HG03354 (cell line): ENCODE results near the gene LRRC34.
A peak's percentile ranks its signal among the peaks of the same experiment; 100 is the strongest.

Experiments used
- ATAC-seq: cut with Tn5 transposase; IDR thresholded peaks from one replicate; pipeline ENCODE4 v1.9.1; 2021; ENCODE audit warnings: mild to moderate bottlenecking; ENCODE audit not compliant: unreplicated experiment, poor library complexity, severe bottlenecking

LRRC34 gene, protein sequence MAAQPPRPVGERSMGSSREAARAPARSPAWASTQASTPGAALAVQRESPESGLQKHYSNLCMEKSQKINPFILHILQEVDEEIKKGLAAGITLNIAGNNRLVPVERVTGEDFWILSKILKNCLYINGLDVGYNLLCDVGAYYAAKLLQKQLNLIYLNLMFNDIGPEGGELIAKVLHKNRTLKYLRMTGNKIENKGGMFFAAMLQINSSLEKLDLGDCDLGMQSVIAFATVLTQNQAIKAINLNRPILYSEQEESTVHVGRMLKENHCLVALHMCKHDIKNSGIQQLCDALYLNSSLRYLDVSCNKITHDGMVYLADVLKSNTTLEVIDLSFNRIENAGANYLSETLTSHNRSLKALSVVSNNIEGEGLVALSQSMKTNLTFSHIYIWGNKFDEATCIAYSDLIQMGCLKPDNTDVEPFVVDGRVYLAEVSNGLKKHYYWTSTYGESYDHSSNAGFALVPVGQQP

DNA sequence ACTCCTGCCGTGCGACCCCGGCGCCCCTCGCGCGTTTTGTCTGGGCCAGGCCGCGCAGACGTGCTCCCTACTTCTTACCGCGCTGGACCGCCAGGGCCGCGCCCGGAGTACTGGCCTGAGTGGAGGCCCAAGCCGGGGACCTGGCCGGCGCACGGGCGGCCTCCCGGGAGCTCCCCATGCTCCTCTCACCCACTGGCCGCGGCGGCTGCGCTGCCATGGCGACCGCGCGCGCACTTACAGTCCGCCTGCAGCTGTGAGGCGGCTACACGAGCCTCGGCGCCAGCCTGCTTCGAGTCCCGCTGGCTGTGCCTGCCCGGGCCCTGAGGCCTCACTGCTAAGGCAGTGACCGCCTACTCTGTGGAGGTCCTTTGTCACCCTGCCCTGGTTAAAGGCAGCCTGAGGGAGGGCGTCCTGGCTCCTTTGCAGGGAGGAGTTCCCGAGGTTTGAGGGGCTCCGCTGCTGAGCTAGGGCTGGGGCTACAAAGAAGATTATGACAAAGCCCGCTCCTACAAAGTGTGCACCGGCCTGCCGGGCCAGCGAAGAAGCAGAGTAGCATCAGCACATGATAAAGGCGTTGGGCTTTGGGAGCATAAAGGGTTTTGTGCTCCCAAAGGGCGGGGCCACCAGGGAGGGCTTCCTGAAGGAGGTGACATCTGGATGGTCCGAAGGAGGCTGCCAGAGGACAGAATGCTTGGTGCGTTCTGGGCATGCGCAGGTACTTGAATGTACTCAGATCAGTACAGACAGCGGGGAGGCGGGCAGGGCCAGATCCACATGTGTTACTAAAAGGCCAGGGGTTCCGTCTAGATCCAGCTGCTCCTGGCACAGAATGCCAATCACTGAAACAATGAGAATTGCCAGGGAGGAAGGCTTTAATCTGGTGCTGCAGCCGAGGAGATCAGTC is at the start of gene LRRC34, which contains the start of gene LRRIQ4:
TSS of gene LRRC34 (minus strand) at position 573 of the 904 bp plus-strand sequence. CDS start at position 217, 356 bp downstream.
TSS of gene LRRIQ4 (plus strand) at position 539 of the 904 bp plus-strand sequence. CDS start 9,052 bp downstream, outside the sequence.
- peak; percentile 72 for ATAC-seq

DNA sequence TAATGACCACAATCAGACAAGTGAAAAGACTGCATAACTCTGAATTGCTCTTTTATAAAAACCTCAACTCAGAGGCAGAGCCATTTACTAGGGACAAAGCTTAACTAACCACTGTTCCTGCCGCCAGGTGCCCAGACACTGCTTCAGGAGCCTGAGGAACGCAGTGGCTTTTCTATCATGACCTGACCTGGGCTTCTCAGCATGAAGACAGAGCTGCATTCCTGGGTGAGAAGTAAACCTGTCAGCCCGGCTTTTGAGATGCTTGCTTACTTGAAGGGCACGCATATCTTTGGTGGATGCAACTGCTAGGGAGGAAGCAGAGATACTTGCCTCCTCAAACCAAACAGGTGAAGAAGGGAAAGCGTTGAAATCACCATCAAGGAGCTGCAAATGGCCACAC is 49.2 kb upstream of the LRRC34 start:
- ATAC-seq, result no peak

DNA sequence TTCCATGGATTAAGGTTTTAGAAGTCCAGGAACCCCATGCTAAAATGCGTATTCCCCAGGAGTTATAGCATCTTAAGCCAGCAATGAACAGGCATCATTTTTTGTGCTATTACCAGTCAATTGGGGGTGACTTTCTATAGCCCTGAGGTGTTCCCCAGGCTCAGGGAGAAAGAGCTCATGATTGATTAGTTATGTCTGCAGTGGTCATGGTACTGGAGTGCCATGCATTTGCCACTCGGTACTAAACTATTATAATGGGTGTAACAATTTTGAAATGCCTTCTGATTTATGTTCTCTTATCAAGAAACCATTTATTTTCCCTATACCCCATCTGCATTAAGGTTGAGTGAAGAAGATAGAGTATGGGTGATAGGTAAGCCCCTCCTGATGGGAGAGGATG is 45.1 kb upstream of the LRRC34 start:
- no peak for ATAC-seq

DNA sequence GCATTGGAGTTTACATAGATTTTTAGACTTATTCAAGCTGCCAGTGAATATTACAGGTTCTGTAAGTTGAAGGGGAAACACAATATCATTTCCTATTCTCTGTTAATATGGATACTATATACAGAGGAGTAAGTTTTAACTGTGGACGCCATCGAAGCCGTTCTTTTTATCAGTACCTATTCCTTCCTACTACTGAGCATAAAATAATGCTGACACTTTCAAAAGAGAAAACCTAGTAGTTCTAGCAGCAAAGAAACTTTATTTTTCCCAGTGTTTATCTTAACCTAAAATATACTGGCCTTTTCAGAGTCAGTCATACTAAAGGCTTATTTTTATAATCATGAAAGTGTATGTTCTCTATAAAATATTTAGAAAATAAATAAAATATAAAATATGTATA is 42.8 kb upstream of the LRRC34 start:
- no peak for ATAC-seq

DNA sequence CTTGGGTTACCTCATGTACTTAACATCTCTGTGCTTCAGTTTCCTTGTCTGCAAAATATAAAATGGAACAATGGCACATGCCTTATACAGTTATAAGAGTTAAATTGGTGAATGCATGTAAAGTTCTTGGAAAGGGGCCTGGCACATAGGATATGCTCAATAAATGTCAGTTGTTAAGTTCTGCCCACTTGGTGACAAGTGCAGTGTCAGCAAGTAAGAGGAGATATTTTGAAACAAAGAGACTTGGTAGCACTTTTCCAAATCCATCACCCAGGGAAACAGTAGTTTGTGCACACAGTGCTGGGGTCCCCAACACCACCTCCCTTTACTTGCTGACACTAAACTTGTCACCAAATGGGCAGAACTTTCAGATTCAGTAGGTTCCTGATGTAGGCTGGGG is 37.9 kb upstream of the LRRC34 start:
- ATAC-seq, result no peak

DNA sequence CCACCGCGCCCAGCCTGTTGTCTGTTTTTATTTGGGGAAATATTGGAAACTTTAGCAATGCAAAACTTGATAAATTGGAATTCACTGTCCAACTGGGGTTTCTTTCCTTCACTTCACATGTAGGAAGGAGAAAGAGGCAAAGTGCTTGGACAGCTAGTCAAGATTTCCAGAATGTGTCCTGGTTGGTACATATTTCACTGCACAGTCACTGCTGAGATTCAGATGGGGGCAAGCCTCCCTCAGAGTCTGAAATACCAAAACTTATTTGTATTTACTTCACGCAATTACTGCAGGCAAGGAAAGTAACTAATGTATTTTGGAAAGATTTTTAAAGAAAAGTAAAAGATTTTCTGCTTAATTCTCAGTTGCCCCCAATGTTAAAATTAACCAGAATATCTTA is 36.0 kb upstream of the LRRC34 start:
- no peak for ATAC-seq

DNA sequence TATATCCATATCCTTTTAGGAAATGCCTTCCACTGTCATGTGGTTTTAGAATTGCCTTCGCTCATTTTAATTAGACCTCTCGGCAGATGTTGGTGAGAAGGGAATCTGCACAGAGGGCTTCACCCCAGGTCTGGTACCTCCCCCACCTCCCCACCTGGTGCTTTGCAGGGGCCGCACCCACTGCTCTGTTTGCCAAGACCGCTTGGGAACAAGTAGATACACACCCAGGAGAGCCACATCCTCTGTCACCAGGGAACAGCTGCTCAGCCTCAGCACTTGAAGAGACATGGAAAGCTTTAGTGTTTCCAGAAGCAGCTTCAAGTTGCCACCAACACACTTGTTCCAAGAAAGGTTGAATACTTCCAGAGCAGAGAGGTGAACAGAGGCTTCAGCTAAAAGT is 35.2 kb upstream of the LRRC34 start:
- ATAC-seq, result no peak

DNA sequence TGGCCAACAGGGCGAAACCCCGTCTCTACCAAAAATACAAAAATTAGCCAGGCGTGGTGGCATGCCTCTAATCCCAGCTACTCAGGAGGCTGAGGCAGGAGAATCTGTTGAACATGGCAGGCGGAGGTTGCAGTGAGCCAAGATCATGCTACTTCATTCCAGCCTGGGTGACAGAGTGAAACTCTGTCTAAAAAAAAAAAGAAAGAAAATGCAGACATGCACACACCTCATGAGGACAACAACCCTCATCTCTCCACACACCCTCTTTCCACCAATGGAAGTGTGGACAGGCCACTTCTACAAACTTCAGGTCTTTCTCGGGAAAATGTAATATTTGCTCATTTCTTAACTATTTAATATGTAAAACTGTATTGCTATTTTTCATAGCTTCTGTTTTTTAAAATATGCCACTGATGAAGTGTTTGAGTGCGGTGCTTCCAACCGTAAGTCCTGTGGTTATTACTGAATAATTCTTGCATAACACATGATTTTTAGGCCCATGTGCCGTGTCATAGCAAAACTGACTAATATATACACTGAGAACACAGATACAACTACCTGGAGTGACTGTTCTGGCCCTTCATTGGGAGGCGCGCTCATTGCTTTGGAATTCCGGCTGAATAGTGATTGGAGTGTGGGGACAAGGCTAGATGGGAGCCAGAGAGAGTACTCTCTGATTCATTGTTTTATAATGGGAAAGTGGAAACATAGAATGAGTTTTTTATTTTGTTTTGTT is 33.9 kb upstream of the LRRC34 start:
- peak; percentile 98 for ATAC-seq

DNA sequence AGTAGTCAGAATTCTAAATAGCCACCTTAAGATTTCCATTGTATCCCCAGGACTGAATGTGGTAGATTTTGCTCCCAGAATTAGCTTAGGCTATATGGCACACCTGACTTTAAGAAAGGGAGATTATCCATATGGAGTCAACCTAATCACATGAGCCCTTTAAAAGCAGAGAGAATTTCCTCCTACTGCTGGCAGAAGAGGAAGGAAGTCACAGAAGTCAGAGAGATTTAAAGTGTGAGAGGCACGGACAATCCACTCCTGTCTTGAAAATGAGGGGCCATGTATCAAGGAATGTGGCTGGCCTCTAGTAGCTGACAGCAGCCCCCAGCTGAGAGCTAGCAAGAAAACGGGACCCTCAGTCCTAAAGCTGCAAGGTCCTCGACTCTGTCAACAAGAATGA is 30.3 kb upstream of the LRRC34 start:
- ATAC-seq, result no peak

DNA sequence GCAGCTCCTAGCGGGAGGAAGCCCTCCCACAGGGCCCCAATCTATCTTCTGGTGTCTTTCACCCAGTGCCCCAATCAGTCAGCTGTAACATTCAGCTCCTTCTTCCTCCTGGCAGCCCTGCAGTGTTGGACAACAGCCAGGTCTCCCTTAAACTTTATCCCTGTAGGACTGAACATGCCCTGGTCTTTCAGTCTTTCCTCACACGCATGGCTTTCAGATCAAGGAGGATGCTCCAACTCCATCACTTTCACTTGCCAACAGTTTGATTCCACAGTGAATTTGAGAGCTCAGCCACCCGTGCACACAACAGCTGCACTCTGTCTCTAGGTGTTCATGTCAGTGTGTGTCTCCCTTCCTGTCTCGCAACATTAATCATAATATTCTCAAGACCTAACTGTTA is 28.5 kb upstream of the LRRC34 start:
- ATAC-seq, result peak; percentile 85

DNA sequence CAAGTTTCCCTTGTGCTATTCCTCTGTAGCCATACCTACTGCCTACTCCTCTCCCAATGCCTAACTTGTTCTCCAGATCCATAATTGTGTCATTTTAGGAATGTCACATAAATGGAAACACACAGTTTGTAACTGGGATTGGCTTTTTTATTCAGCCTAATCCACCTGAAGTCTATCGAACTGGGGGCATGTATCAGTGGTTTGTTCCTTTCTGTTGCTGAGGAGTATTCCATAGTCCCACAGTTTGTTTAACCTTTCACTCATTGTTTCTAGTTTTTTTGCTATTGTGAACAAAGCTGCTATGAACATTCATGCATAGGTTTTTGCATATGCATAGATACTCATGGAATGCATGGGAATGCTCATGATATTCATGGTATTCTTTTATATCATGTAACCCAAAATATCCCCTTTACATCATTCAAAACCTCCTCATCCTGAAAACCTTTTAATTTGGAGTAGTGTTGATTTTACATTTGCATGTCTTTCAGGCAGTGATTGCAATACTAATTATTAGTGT is 25.9 kb upstream of the LRRC34 start:
- ATAC-seq, result no peak

DNA sequence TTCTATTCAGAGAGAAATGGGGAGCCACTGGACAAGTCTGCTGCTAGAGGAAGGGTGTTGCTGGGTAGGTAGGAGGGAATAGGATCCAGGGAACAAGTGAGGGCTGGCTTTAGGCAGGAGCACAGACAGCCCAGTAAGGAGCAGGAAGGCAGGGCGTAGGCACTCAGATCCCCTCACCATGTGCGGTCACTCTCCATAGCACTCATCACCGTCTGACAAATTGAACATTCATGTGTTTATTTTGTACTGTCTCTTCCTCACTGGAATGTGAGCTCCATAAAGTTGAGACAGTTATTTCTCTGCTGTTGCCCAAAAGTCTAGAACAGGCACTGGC is 24.2 kb upstream of the LRRC34 start:
- no peak for ATAC-seq

DNA sequence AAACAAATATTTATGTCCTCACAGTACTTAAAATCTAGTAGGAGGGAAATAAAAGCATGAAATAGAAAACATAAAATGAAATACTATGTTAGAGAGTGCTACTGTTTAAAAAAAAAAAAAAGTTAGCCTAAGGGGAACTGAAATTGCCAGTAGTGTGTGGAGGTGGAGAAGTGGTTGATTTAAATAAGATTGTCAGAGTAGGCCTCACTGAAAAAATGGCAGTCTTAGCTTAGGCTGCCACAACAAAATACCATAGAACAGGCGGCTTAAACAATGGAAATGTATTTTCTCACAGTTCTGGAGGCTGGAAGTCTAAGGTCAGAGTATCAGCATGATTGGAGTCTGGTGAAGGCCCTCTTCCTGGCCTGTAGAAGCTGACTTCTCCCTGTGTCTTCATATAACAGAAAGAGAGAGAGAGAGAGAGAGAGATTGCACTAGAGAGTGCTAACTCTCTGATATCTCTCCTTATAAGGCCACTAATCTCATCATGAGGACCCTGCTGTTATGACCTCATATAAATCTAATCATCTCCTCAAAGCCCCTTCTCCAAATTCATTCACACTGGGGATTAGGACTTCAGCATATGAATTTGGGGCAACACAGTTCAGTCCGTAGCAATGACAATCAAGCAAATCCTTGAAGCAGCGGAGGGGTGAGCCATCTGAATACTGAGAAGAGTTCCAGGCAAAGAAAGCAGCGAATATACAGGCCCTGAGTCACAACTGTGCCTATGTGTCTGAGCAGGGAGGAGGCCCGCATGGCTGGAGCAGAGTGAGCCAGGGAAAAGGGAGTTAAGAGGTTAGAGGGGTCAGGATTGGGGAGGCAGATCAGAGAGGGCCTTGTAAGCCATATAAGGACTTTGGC is 23.6 kb upstream of the LRRC34 start:
- ATAC-seq, result peak; percentile 88

DNA sequence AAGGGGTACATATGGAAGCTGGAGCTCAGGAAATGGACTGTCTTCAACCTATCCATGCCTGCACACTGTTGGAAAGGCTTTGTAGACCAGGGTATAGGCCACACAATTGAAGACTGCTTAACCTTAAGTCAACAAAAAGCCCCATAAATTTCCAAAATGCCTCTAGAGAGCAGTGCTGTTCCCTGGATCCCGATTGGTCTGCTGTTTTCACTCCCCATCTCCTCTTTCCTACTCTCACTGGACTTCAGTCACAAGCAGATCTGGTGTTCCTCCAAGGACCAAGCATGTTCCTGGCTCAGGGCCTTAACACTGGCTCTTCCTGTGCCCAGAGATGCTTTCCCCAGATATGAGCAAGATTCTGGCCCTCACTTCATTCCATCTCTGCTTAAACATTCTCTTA is 22.8 kb upstream of the LRRC34 start:
- ATAC-seq, result no peak

DNA sequence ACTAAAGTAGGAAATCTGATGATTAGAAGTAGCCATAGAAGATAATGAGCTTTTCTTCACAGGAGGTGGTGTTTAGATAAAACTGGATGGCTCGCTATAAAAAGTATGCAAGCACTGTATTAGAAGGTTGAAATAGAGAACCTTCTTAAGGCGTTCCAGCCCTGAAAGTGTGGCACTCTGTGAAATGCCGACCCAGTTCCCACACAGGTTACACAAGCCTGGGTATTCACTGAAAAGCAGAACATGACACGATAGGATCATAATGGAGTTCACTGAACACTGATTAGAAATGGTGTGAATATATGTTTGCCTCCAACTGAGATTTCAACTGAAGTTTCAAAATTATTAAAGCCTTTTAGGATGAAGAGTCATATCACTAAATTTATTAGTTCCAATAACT is 15.0 kb upstream of the LRRC34 start:
- no peak for ATAC-seq

DNA sequence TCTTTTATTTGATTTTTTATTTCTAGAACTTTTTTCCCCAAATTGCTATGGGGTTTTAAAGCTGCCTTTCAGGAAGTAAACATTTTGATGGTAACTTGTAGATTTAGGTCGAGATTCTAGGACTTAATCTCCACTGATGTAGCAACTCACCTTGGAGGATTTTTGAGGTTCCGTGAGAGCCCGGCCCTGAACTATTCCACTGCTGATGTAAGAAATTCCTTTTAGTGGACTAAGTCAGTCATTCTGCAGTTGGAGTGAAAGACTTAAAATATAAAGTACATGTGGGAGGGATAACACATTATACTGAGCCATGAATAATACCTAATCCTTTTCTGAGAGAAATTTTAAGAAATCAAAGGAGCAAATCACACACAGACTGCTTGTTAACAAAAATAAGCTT is 12.6 kb upstream of the LRRC34 start:
- no peak for ATAC-seq

DNA sequence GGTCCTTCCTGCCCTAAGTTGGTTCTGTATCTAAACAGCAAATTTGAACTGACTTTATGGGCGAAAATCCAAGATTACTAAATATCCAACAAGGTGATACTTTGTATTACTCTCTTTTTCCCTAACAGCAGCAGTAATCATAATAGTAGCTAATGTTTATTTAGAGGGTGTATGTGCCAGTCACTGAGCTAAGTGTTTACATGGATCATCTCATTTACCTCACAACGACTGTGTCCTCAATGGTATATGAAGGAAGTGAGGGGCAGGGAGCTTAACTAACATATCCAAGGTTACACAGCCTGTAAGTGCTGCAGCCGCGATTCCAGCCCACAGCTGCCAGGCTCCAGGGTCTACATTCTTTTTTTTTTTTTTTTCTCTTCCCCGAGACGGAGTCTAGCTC is 10.3 kb upstream of the LRRC34 start:
- ATAC-seq, result no peak

DNA sequence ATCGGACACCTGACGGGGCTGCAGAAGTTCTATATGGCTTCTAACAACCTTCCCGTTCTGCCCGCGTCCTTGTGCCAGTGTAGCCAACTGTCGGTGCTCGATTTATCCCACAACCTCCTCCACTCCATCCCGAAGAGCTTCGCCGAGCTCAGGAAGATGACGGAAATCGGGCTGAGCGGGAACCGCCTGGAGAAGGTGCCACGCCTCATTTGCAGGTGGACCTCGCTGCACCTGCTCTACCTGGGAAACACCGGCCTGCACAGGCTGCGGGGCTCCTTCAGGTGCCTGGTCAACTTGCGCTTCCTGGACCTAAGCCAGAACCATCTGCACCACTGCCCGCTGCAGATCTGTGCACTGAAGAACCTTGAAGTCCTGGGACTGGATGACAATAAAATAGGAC is 9.8 kb upstream of the LRRC34 start:
- ATAC-seq, result no peak

DNA sequence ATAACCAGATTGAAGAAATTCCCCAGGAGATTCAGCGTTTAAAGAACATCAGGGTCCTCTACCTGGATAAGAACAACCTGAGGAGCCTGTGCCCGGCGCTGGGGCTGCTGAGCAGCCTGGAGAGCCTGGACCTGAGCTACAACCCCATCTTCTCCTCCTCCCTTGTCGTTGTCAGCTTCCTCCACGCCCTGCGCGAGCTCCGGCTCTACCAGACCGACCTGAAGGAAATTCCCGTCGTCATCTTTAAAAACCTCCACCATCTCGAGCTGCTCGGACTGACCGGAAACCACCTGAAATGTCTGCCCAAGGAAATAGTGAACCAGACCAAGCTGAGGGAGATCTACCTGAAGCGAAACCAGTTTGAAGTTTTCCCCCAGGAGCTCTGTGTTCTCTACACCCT is 9.4 kb upstream of the LRRC34 start:
- no peak for ATAC-seq
